Measurements from ENCODE around the gene PPIP5K1. TPM values are rescaled to one million over a fixed set of nuclear protein-coding genes. Genes with fewer than 3 reads are reported as not detected.

PPIP5K1 gene
- total and polyA plus RNA-seq, 3 donors from 2014 or later = 44.9 to 165 (median 138) TPM

DNA sequence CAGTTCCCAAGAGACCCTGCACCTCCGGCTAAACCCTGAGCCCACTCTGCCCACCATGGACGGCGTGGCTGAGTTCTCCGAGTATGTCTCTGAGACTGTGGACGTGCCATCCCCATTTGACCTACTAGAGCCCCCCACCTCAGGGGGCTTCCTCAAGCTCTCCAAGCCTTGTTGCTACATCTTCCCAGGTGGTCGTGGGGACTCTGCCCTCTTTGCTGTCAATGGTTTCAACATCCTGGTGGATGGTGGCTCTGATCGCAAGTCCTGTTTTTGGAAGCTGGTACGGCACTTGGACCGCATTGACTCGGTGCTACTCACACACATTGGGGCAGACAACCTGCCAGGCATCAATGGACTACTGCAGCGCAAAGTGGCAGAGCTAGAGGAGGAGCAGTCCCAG lies 68.6 kb downstream of the PPIP5K1 start:
- TF ChIP-seq, protein P1, sequence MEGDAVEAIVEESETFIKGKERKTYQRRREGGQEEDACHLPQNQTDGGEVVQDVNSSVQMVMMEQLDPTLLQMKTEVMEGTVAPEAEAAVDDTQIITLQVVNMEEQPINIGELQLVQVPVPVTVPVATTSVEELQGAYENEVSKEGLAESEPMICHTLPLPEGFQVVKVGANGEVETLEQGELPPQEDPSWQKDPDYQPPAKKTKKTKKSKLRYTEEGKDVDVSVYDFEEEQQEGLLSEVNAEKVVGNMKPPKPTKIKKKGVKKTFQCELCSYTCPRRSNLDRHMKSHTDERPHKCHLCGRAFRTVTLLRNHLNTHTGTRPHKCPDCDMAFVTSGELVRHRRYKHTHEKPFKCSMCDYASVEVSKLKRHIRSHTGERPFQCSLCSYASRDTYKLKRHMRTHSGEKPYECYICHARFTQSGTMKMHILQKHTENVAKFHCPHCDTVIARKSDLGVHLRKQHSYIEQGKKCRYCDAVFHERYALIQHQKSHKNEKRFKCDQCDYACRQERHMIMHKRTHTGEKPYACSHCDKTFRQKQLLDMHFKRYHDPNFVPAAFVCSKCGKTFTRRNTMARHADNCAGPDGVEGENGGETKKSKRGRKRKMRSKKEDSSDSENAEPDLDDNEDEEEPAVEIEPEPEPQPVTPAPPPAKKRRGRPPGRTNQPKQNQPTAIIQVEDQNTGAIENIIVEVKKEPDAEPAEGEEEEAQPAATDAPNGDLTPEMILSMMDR (IDR thresholded peaks at IDR 0.05) = no peak
- no peak for TF ChIP-seq POLR2A (IDR thresholded peaks at IDR 0.05)
- DNase-seq = no peak
- peaks cover 12% of the 10 kb centered on the region for H3K4me1 ChIP-seq
- no peak overlapping the region for H3K4me3 ChIP-seq
- WGBS, 2 donors = 93 to 97% methylated on average over 11 of the region's 11 CpGs
- no peaks in the 10 kb centered on the region for H3K36me3 ChIP-seq (ENCODE audit: low read depth, missing control alignments)
- H3K27me3 ChIP-seq = no peaks in the 10 kb centered on the region
- no peak overlapping the region for H3K27ac ChIP-seq
- intact Hi-C loops (cut with DNase I; ENCODE audit: low total_unique reads) = no loop called here
- H3K9me3 ChIP-seq = no peaks in the 10 kb centered on the region

DNA sequence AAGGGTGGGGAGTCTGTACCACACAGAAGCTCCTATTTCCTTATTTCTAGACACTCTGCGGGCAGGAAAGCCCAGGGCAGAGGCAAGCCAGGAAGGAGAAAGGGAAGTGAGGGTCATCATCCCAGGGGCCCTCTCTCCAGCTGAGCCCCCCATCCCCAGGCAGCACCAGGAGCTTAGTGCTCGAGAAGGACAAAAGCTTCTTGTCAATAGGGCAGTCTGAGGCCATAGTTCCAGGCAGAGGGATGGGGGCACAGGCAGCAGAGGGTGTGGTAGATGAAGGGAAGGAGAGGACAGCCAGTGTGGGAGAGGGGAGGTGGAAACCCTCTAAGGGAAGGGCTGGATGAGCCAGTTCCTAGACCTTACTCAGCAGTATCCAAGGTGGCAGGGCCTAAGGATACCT lies 69.9 kb downstream of the PPIP5K1 start:
- Histone ChIP-seq H3K4me1 (peaks cover 20% of the 10 kb centered on the region), H3K9me3 (no peaks in the 10 kb centered on the region), H3K27ac (no peak overlapping the region), H3K4me3 (no peak overlapping the region), H3K36me3 (ENCODE audit: low read depth, missing control alignments) (no peaks in the 10 kb centered on the region), H3K27me3 (no peaks in the 10 kb centered on the region)
- DNase-seq = no peak
- TF ChIP-seq, protein P1 (IDR thresholded peaks at IDR 0.05) = no peak
- no peak for TF ChIP-seq POLR2A (IDR thresholded peaks at IDR 0.05)
- intact Hi-C loops (cut with DNase I; ENCODE audit: low total_unique reads) = no loop called here
- WGBS, 2 donors = 85 to 86% methylated on average over 1 to 2 of the region's 2 CpGs

DNA sequence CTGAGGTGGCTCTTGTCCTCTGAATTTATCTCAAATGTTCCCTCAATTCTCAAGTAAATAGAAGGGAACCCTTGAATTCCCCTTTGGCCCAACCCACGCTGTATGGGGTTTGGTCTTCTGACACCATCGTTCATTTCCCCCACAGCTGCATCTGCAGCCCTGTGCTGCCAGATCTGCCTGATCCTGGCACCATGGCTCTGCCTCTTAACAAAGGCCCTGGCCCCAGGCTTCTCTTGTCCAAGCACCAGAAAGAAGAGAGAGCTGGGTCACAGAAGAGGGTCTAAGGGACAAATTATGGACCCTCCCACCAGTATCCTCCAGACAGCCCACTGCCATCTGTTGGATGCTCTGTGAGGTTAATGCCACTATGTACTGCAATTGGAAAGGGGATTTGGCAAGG lies 70.8 kb downstream of the PPIP5K1 start:
- Histone ChIP-seq H3K27ac (peak overlapping the region in 1 of 2 donors; percentile 83), H3K4me3 (no peak overlapping the region), H3K4me1 (peaks cover 20% of the 10 kb centered on the region), H3K36me3 (ENCODE audit: low read depth, missing control alignments) (no peaks in the 10 kb centered on the region), H3K9me3 (no peaks in the 10 kb centered on the region), H3K27me3 (no peaks in the 10 kb centered on the region)
- DNase-seq = no peak
- 75 to 79% methylated on average over 2 of the region's 2 CpGs for WGBS, 2 donors
- intact Hi-C loops (cut with DNase I; ENCODE audit: low total_unique reads) = no loop called here
- TF ChIP-seq POLR2A (IDR thresholded peaks at IDR 0.05) = no peak
- TF ChIP-seq, protein P1 (IDR thresholded peaks at IDR 0.05) = no peak

DNA sequence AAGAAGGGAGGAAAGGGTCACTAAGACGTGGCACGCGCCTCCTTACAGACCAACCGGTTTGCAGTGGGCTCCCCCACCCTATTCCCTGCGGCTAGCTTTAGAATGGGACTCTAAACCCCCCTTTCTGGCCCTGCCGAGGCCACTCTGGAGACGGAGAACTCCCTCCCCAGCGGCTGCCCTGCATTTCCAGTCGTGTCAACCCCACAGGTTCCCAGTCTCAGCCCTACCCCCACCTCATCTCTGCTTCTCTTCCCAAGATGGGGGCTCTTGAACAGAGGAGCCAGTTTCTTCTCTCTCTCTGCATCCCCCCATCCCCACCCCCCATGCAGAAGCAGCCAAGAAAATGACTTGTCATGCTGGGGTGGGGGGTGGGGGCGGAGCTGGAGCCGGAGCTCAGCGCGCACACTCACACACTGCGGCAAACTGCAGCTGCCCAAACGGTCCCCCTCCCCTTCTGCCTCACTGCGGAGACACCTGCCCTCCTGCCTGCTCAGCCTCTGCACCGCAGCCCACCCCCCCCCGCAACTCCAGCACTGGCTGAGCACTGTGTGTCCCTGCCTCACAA lies 71.7 kb downstream of the PPIP5K1 start:
- 10 to 18% methylated on average over 14 to 17 of the region's 18 CpGs for WGBS, 2 donors
- intact Hi-C loops (cut with DNase I; ENCODE audit: low total_unique reads) = no loop called here
- Histone ChIP-seq H3K9me3 (no peaks in the 10 kb centered on the region), H3K4me1 (peaks cover 24% of the 10 kb centered on the region), H3K27me3 (no peaks in the 10 kb centered on the region), H3K4me3 (peak overlapping the region; percentile 47 to 56), H3K27ac (peak overlapping the region; percentile 72 to 83), H3K36me3 (ENCODE audit: low read depth, missing control alignments) (no peaks in the 10 kb centered on the region)
- TF ChIP-seq POLR2A (IDR thresholded peaks at IDR 0.05) = no peak
- TF ChIP-seq, protein P1 (IDR thresholded peaks at IDR 0.05) = no peak
- no peak for DNase-seq

All from testis (tissue), 3 donors.